ENCODE results near the gene NINJ2.

Gene NINJ2

DNA sequence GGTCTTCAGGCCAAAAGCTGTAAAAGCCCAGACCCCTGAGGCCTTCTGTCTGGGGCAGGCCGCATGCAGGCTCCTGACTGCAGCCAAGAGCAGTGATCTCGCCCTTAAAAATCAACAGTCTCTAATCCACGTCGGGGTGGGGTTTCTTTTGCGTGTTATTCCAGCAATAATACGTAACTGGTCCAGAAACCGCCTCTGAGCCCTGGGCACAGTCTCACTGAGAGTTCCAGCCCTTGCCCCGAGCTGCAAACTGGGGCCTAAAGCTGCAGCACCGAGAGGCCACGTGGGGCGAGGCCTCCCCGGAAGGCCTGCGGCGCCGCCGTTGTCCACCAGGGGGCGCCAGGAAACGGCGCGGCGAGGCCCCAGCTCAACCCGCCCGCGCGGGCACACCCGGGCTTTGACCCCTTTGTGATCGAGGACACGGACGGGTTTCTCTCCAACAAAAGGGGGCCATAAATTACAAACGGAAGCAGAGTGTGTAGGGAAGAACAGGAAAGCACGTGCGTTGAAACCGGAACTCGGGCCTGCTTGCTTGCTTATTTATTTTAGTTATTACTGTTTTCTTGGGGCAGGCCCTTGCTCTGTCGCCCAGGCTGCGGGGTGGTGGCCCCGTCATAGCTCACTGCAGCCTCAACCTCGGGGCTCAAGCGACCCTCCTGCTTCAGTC is 87.2 kb downstream of the NINJ2 start:
- TF ChIP-seq, protein P1, sequence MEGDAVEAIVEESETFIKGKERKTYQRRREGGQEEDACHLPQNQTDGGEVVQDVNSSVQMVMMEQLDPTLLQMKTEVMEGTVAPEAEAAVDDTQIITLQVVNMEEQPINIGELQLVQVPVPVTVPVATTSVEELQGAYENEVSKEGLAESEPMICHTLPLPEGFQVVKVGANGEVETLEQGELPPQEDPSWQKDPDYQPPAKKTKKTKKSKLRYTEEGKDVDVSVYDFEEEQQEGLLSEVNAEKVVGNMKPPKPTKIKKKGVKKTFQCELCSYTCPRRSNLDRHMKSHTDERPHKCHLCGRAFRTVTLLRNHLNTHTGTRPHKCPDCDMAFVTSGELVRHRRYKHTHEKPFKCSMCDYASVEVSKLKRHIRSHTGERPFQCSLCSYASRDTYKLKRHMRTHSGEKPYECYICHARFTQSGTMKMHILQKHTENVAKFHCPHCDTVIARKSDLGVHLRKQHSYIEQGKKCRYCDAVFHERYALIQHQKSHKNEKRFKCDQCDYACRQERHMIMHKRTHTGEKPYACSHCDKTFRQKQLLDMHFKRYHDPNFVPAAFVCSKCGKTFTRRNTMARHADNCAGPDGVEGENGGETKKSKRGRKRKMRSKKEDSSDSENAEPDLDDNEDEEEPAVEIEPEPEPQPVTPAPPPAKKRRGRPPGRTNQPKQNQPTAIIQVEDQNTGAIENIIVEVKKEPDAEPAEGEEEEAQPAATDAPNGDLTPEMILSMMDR (IDR thresholded peaks at IDR 0.05), result peak; percentile 98

DNA sequence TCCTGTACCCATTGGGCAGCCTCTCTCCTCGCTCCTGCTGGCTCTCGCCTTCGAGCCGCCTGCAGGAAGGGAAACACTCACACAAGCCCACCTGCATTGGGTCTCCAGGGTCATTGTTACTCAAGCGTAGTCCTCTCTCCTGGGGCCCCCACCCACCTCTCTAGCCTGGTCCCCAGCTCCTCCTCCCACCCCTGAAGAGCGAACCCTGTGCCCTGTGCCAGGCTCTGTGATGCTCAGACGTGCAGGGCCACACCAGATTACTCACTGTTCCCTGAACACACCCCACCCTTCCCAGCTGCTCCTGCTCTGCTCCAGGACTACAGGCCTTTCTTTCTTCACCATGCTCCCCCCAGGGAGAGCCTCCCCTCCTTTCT is 88.1 kb downstream of the NINJ2 start:
- TF ChIP-seq, protein P1 (IDR thresholded peaks at IDR 0.05), result no peak

DNA sequence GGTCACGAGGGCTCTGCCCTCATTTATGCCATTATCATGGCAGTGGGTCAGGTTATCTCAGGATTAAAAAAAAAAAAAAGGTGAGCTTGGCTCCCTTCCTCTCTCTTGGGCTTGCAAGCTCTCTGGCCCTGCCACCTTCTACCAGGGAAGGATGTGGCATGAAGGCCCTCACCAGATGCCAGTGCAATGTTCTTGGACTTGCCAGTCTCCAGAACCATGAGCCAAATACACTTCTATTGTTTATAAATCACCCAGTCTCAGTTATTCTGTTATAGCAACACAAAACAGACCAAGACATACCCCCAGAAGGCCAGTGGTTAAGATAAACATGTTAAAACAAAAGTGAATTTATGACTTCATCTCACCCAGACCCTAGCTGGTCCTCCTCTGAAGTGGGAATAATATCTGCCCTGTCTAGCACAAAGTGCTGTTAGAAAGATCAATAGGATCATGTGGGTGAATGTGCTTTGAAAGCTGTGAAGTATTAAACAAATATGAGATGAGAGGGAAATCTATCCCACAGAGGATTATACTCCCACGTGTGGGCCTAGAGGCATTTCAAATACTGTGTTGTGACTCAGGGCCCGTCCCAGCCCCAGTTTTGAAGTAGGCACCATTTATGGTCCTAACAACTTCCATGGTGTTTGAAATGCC is 88.6 kb downstream of the NINJ2 start:
- TF ChIP-seq, protein P1 (IDR thresholded peaks at IDR 0.05), result no peak

DNA sequence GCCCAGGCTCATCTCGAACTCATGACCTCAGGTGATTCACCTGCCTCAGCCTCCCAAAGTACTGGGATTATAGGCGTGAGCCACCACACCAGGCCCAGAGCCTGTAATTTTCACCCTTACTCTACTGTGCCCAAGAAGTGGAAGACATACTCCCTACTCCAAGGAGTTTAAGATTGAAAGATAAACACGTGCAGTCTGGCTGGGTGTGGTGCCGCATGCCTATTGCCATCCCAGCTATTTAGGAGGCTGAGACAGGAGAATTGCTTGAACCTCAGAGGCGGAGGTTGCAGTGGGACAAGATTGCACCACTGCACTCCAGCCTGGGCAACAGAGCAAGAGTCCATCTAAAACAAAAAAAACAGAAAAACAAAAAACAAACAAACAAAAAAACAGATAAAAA is 90.0 kb downstream of the NINJ2 start:
- TF ChIP-seq, protein P1 (IDR thresholded peaks at IDR 0.05), result no peak

DNA sequence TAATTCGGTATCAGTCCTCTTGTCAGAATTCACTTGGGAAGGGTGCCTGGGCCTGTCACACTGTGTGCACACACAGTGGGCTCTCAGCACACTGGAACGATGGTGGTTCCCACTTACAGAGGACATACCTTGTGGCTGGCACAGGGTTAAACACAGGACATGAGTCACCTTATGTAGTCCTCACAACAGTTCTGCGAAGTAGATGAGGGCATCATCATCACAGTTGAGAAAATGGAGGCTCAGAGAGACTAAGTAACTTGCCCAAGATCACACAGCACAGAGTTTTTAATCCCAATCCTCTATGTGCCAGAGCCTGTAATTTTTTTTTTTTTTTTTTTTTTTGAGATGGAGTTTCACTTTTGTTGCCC is 90.7 kb downstream of the NINJ2 start:
- TF ChIP-seq, protein P1 (IDR thresholded peaks at IDR 0.05), result no peak

DNA sequence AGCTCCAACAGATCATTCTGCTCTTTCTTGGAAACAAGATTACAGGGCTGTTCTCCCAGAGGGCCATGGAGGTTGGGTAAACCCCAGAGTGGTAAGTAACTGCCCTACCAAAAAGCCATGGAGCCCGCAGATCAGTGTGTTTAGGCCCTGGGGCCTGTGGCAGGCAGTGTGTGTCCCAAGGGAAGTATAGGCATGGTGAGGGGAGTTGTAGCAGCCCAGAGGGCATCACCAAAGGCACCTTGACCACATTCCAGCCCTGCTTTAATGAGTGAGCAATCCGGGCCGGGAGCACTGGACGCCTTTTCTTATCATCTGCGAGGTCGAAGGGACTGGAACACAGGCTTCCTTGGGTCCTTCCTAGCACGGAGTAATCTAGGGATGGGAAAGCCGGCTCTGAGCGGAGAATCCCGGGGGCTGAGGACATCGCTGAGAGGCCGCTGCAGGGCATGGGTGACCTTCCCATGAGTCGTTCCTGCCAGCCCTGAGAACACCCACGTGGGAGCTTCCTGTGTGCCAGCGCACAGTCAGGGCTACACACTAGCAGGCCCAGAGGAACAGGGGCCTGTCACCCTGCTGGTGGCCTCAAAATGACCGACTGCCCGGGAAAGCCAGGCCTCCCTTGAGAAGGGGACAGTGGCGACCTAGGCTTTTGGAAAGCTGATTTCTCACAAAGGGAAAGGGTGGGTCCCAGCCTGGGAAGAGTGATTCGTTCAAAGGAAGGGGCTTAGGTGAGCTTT is 91.3 kb downstream of the NINJ2 start:
- TF ChIP-seq, protein P1 (IDR thresholded peaks at IDR 0.05), result no peak

DNA sequence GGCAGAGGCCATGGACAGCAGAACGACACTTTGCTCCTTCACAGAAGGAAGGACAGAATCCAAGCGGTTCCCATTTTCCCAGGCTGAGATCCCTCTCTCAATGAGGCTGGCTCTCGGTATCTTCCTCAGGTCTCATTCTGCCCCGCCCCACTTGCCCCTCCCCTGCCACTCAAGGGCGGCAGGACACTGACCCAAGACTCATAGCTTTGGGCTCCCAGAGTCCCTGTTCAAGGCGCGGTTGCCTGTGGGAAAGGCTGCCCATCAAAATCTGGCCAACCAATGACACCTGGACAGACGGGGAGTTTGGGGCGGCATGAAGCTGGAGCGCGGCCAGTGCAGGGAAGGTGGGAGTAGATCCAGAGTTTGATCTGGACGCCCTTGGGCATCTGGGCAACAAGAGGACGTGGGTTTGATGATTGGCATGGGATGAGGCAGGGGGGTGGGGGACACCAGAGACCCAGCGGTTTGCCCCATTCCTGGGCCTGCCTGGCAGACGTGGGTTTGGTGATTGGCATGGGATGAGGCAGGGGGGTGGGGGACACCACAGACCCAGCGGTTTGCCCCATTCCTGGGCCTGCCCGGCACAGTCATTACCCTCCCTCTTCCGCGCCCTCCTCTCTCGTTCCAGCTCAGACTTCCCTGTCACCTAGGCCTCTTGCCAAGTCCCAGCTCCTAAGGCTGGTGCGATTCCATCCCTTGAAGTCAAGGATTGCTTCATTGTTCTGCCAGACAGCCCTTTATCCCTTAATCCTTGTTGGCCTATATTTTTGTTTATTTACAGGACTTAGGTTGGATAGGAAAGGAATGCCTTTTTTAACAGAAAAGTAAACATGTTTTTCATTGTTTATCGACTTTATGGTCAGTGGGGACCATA is 92.1 kb downstream of the NINJ2 start:
- TF ChIP-seq, protein P1 (IDR thresholded peaks at IDR 0.05), result no peak
